Kidney (tissue), 14 donors: ENCODE data around the gene REC8. TPM values are rescaled to one million over a fixed set of nuclear protein-coding genes. Genes with fewer than 3 reads are reported as not detected.

Source experiments
- DNase-seq, 5 donors: peaks; one replicate each; pipeline ENCODE4 v3.0.0-alpha.2; 2013 to 2020
- FAIRE-seq: peaks from 2 replicates; lab custom pipeline; 2012; peaks lifted over from hg19 to GRCh38; lab: Jason Lieb, UNC
- H3K27ac ChIP-seq, 2 donors: one replicate each; pipeline ENCODE4 v1.7.0; 2013; ENCODE audit warnings: low read depth in 2 of 2, low read length in 2 of 2, inconsistent platforms in 1 of 2
- H3K27me3 ChIP-seq: one replicate; pipeline ENCODE4 v1.7.1; 2013; ENCODE audit warnings: low read length, inconsistent platforms; ENCODE audit not compliant: control insufficient read depth, insufficient read depth
- H3K36me3 ChIP-seq, 3 donors: one replicate each; pipeline versions ENCODE4 v1.7.0 to v1.7.1; 2013; ENCODE audit warnings: low read length in 3 of 3, control low read depth in 1 of 3, inconsistent platforms in 1 of 3; ENCODE audit not compliant: insufficient read depth in 3 of 3, control insufficient read depth in 2 of 3
- H3K4me1 ChIP-seq, 3 donors: one replicate each; pipeline versions ENCODE4 v1.7.0 to v1.7.1; 2013; ENCODE audit warnings: low read length in 3 of 3, inconsistent platforms in 1 of 3, low read depth in 1 of 3; ENCODE audit not compliant: control insufficient read depth in 2 of 3, insufficient read depth in 2 of 3
- H3K4me3 ChIP-seq, 3 donors: one replicate each; pipeline versions ENCODE4 v1.7.0 to v1.8.1; 2013; ENCODE audit warnings: low read length in 3 of 3, control low read depth in 1 of 3, inconsistent platforms in 1 of 3
- H3K9ac ChIP-seq, 3 donors: one replicate each; pipeline versions ENCODE4 v1.7.0 to v1.7.1; 2013; ENCODE audit warnings: low read length in 3 of 3, control low read depth in 1 of 3, inconsistent platforms in 1 of 3
- H3K9me3 ChIP-seq, 3 donors: one replicate each; pipeline versions ENCODE4 v1.7.0 to v1.7.1; 2013; ENCODE audit warnings: low read length in 3 of 3, control low read depth in 1 of 3, inconsistent platforms in 1 of 3; ENCODE audit not compliant: control insufficient read depth in 2 of 3, insufficient read depth in 1 of 3
- CTCF ChIP-seq: IDR thresholded peaks from 3 replicates; pipeline ENCODE4 v1.5.1; 2012; ENCODE audit warnings: mild to moderate bottlenecking, moderate library complexity, borderline replicate concordance; ENCODE audit not compliant: insufficient read depth; ENCODE audit errors: extremely low read depth
- intact Hi-C: fragments of 100-400 bp; cut with DNase I; formaldehyde crosslinking; loops from one replicate; pipeline ENCODE4 v1.11.1; 2022
- polyA plus RNA-seq: library from polyadenylated mRNA; stranded (reverse); fragments of 350-450 nt; fragmentation: Illumina TruSeq; extraction: RNeasy Lipid Tissue Mini Kit (QIAGEN cat#74804); gene quantifications from one replicate; pipeline ENCODE4 v1.2.3, GENCODE V29; 2014; ENCODE audit warnings: low read depth, low replicate concordance; ENCODE audit not compliant: insufficient read depth
- total RNA-seq: library from RNA; stranded (reverse); fragmentation: NEBNext Ultra II Directional; extraction: Animal tissue kit (Norgen Biotek cat#: 25700); gene quantifications from one replicate; pipeline ENCODE4 v1.2.1, GENCODE V29; 2021
- donor health status: control.
- donor health status: control.
- donor health status: control.
- donor health status: control.
- donor health status: control.
- donor health status: DM: yes; HTN: yes; CAD: no.
- donor health status: Normal renal cell carcinoma (clear cell type).

REC8 gene
- total and polyA plus RNA-seq, 2 donors from 2014 or later = 39.9 to 51.4 TPM

GRCh38 chr14:24147761-24148428 is 24.0 kb upstream of the REC8 start:
- FAIRE-seq (no peak), DNase-seq (peak in 2 of 5 donors; percentile 56 to 87)
- intact Hi-C loops = no loop called here
- Histone ChIP-seq H3K27ac (peak overlapping the region; percentile 49 to 71), H3K9ac (peak overlapping the region; percentile 61 to 79 (median 66)), H3K4me3 (peak overlapping the region; percentile 65 to 94 (median 77)), H3K27me3 (no peaks in the 10 kb centered on the region), H3K36me3 (peaks cover 4 to 33% (median 28%) of the 10 kb centered on the region in 3 donors), H3K4me1 (peaks cover 2 to 20% (median 11%) of the 10 kb centered on the region in 3 donors), H3K9me3 (no peaks in the 10 kb centered on the region)
- TF ChIP-seq CTCF = no peak

GRCh38 chr14:24149302-24149969 is 22.4 kb upstream of the REC8 start:
- peaks cover 2 to 20% (median 11%) of the 10 kb centered on the region in 3 donors for H3K4me1 ChIP-seq
- no peaks in the 10 kb centered on the region for H3K27me3 ChIP-seq
- no peak for TF ChIP-seq CTCF
- FAIRE-seq (no peak), DNase-seq (peak in 1 of 5 donors; percentile 51)
- H3K27ac ChIP-seq = no peak overlapping the region
- H3K9me3 ChIP-seq = no peaks in the 10 kb centered on the region
- intact Hi-C loops = no loop called here
- H3K4me3 ChIP-seq = no peak overlapping the region
- H3K36me3 ChIP-seq = peaks cover 4 to 35% (median 28%) of the 10 kb centered on the region in 3 donors
- no peak overlapping the region for H3K9ac ChIP-seq

- Histone ChIP-seq H3K4me3 (no peak overlapping the region), H3K9ac (no peak overlapping the region), H3K27me3 (no peaks in the 10 kb centered on the region), H3K27ac (no peak overlapping the region), H3K4me1 (peaks cover 2 to 19% (median 6%) of the 10 kb centered on the region in 3 donors), H3K36me3 (peaks cover 4 to 41% (median 34%) of the 10 kb centered on the region in 3 donors), H3K9me3 (no peaks in the 10 kb centered on the region)
- intact Hi-C loops = no loop called here
- no peak for TF ChIP-seq CTCF
- FAIRE-seq = no peak
- peak in 1 of 5 donors; percentile 57 for DNase-seq
These were observed 21.8 kb upstream of the REC8 start for GRCh38 chr14:24150061-24150460.
